PC-9 (cell line): Measurements from ENCODE around the gene ZNF350. TPM values are rescaled to one million over a fixed set of nuclear protein-coding genes. Genes with fewer than 3 reads are reported as not detected.

Experiments
- BruUV-seq: library from RNA; stranded (reverse); fragments of 400-500 nt; replicated peaks from 2 replicates; lab custom pipeline; 2021; lab: Mats Ljungman, UMichigan
- CTCF ChIA-PET: fragments of 300-600 bp; sonication (Branson Sonifier 250); formaldehyde crosslinking; loops from one replicate; lab custom pipeline; 2022; ENCODE audit warnings: antibody characterized with exemption; lab: Charles Lee
- POLR2A ChIA-PET: fragments of 300-600 bp; sonication (Branson Sonifier 250); formaldehyde crosslinking; loops from one replicate; lab custom pipeline; 2022; ENCODE audit warnings: antibody characterized with exemption; ENCODE audit not compliant: unreplicated experiment; lab: Charles Lee
- DNase-seq, 2 experiments: peaks; one replicate each; pipeline versions ENCODE4 v3.0.0 to v3.0.0-alpha.2; 2015 to 2022; ENCODE audit warnings: mixed read lengths in 1 of 2
- H2AFZ ChIP-seq: fragments of 200-600 bp; sonication (generic); 2 replicates; pipeline ENCODE4 v1.8.1; 2017; ENCODE audit warnings: antibody characterized with exemption
- H3F3A ChIP-seq: fragments of 200-600 bp; sonication (generic); 2 replicates; pipeline ENCODE4 v1.8.1; 2017; ENCODE audit warnings: antibody characterized with exemption, mild to moderate bottlenecking, low read depth; ENCODE audit not compliant: insufficient read depth
- H3K27ac ChIP-seq: fragments of 200-600 bp; sonication (generic); 2 replicates; pipeline ENCODE4 v1.6.1; 2016; ENCODE audit warnings: mixed run types
- H3K27me3 ChIP-seq: fragments of 200-600 bp; sonication (generic); 2 replicates; pipeline ENCODE4 v1.6.1; 2016; ENCODE audit warnings: low read depth, mixed run types; ENCODE audit not compliant: insufficient read depth
- H3K36me3 ChIP-seq: fragments of 200-600 bp; sonication (generic); 2 replicates; pipeline ENCODE4 v1.6.1; 2016; ENCODE audit warnings: low read depth, mixed run types
- H3K4me1 ChIP-seq: fragments of 200-600 bp; sonication (generic); replicated peaks from 2 replicates; pipeline ENCODE4 v1.6.1; 2016; ENCODE audit warnings: mixed run types; ENCODE audit not compliant: insufficient read depth
- H3K4me2 ChIP-seq: fragments of 200-600 bp; sonication (generic); 2 replicates; pipeline ENCODE4 v1.6.1; 2017; ENCODE audit warnings: mixed run types
- H3K4me3 ChIP-seq: fragments of 200-600 bp; sonication (generic); 2 replicates; pipeline ENCODE4 v1.6.1; 2016; ENCODE audit warnings: mixed run types
- H3K79me2 ChIP-seq: fragments of 200-600 bp; sonication (generic); 2 replicates; pipeline ENCODE4 v1.6.1; 2017; ENCODE audit warnings: low read depth, mixed run types
- H3K9me2 ChIP-seq: fragments of 200-600 bp; sonication (generic); 2 replicates; pipeline ENCODE4 v1.8.1; 2017; ENCODE audit warnings: mild to moderate bottlenecking; ENCODE audit not compliant: insufficient read depth
- H3K9me3 ChIP-seq: fragments of 200-600 bp; sonication (generic); 2 replicates; pipeline ENCODE4 v1.8.1; 2016; ENCODE audit warnings: low read depth; ENCODE audit not compliant: insufficient read depth
- H4K20me1 ChIP-seq: fragments of 200-600 bp; sonication (generic); 2 replicates; pipeline ENCODE4 v1.8.1; 2017; ENCODE audit not compliant: insufficient read depth
- CTCF ChIP-seq: fragments of 200-600 bp; sonication (generic); conservative IDR thresholded peaks from 2 replicates; pipeline ENCODE4 v1.6.1; 2017; ENCODE audit warnings: mixed run types, antibody characterized with exemption, mild to moderate bottlenecking, moderate library complexity
- EZH2 ChIP-seq: fragments of 200-600 bp; sonication (generic); IDR thresholded peaks from 2 replicates; pipeline ENCODE4 v1.8.0; 2017; ENCODE audit warnings: antibody characterized with exemption, low read depth
- intact Hi-C: fragments of 100-400 bp; cut with micrococcal nuclease; formaldehyde crosslinking; loops from one replicate; pipeline ENCODE4 v1.10.0; 2022; ENCODE audit not compliant: unreplicated experiment
- total RNA-seq: library from RNA; stranded (reverse); gene quantifications from 2 replicates; pipeline ENCODE4 v1.2.3, GENCODE V29; 2021

The ZNF350 gene
- total RNA-seq, 1 experiment from 2014 or later: 12.0 TPM

GRCh38 chr19:51938936-51939335, 47.7 kb downstream of the ZNF350 start:
- intact Hi-C loops: no loop called here
- H4K20me1 ChIP-seq: no peaks in the 10 kb centered on the region
- TF ChIP-seq EZH2: no peak
- no peak for TF ChIP-seq CTCF
- no peak overlapping the region for H3K4me2 ChIP-seq
- DNase-seq: no peak
- peaks cover 49% of the 10 kb centered on the region for H3K9me3 ChIP-seq
- H2AFZ ChIP-seq: no peak overlapping the region
- CTCF ChIA-PET: no interaction called here
- peaks cover 64% of the 10 kb centered on the region for H3K36me3 ChIP-seq
- no peaks in the 10 kb centered on the region for H3K79me2 ChIP-seq
- no peak overlapping the region for H3K27ac ChIP-seq
- H3K27me3 ChIP-seq: no peaks in the 10 kb centered on the region
- no peak overlapping the region for H3K4me3 ChIP-seq
- POLR2A ChIA-PET: no interaction called here
- BruUV-seq: no TSS peak
- 0 out of 2 replicates have a peak, but pooled peaks cover 2% of the 10 kb centered on the region for H3F3A ChIP-seq
- H3K4me1 ChIP-seq: no peaks in the 10 kb centered on the region
- H3K9me2 ChIP-seq: no peaks in the 10 kb centered on the region

GRCh38 chr19:51931921-51932320, 54.7 kb downstream of the ZNF350 start:
- peaks cover 35% of the 10 kb centered on the region for H3K9me3 ChIP-seq
- peak in 1 of 2 experiments; percentile 28 for DNase-seq
- peaks cover 5% of the 10 kb centered on the region for H3K4me1 ChIP-seq
- no peak overlapping the region for H3K27ac ChIP-seq
- no peak overlapping the region for H2AFZ ChIP-seq
- ChIA-PET POLR2A (no interaction called here), CTCF (no interaction called here)
- peaks cover 13% of the 10 kb centered on the region for H3K79me2 ChIP-seq
- no peak overlapping the region for H3K4me3 ChIP-seq
- no peaks in the 10 kb centered on the region for H3K27me3 ChIP-seq
- no peaks in the 10 kb centered on the region for H3F3A ChIP-seq
- intact Hi-C loops: no loop called here
- no peaks in the 10 kb centered on the region for H3K9me2 ChIP-seq
- TF ChIP-seq CTCF (no peak), EZH2 (no peak)
- no TSS peak for BruUV-seq
- H4K20me1 ChIP-seq: no peaks in the 10 kb centered on the region
- H3K4me2 ChIP-seq: no peak overlapping the region
- peaks cover 52% of the 10 kb centered on the region for H3K36me3 ChIP-seq

- peaks cover 28% of the 10 kb centered on the region for H3K36me3 ChIP-seq
- peak overlapping the region; percentile 81 for H3K4me2 ChIP-seq
- no peaks in the 10 kb centered on the region for H3K9me2 ChIP-seq
- ChIA-PET CTCF (no interaction called here), POLR2A (no interaction called here)
- peak overlapping the region; percentile 95 for H2AFZ ChIP-seq
- no TSS peak for BruUV-seq
- TF ChIP-seq EZH2 (no peak), CTCF (no peak)
- peaks cover 5% of the 10 kb centered on the region for H3K4me1 ChIP-seq
- H4K20me1 ChIP-seq: no peaks in the 10 kb centered on the region
- no peaks in the 10 kb centered on the region for H3F3A ChIP-seq
- peak overlapping the region; percentile 70 for H3K4me3 ChIP-seq
- intact Hi-C loops: loop anchor here (1.0 to 10.0 kb wide), 3 partner anchors 58 to 261 kb away; partner anchors contain the start of gene ZNF350
- H3K27me3 ChIP-seq: no peaks in the 10 kb centered on the region
- DNase-seq: no peak
- no peak overlapping the region for H3K27ac ChIP-seq
- peaks cover 40% of the 10 kb centered on the region for H3K9me3 ChIP-seq
- peaks cover 13% of the 10 kb centered on the region for H3K79me2 ChIP-seq
These were observed 58.8 kb downstream of the ZNF350 start for GRCh38 chr19:51927859-51928258.
